SK-N-DZ (cell line): ENCODE results near the gene HDGF.

Experiments used
- DNase-seq: peaks from one replicate; pipeline ENCODE4 v3.0.0-alpha.2; 2015; ENCODE audit warnings: low spot score

The HDGF gene

DNA sequence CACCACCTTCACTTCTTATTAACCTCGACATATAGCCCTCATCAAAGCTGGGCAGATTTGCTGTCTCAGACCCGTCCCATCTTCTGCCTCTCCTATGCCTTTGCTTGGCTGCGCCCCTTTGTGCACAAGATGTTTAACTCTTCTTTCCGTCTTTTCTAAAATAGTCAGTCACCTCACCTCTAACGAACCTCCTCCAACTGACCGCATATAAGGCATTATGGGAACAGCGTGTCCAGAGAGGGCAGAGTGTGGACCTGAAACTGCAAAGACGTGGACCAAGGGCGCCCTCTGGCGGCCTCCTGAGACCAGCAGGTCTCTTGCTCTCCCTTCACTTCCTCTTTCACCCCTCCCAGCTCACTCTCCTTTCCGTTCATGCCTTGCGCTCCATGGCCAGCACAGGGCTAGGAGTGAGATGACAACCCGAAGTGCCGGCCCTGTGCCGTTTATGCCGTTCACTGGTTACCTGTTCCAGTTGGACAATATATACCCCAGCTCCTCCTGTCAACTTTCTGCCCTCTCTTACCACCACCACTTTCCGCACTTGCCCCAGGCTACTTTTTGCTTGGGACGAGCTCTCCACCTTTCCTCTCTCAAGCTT, 25.7 kb downstream of the HDGF start:
- DNase-seq = peak; percentile 90

GRCh38 chr1:156721535-156721934, 29.9 kb downstream of the HDGF start:
- no peak for DNase-seq

- DNase-seq = no peak
Measured at GRCh38 chr1:156721131-156721530, 30.3 kb downstream of the HDGF start.

GRCh38 chr1:156717351-156717750, 34.1 kb downstream of the HDGF start:
- DNase-seq = no peak

- DNase-seq = no peak
Measured at GRCh38 chr1:156714830-156715229, 36.6 kb downstream of the HDGF start.

- DNase-seq = no peak
Measured at GRCh38 chr1:156712626-156713025, 38.8 kb downstream of the HDGF start.

- peak; percentile 83 for DNase-seq
Measured at GRCh38 chr1:156711011-156711817, 40.3 kb downstream of the HDGF start.

DNA sequence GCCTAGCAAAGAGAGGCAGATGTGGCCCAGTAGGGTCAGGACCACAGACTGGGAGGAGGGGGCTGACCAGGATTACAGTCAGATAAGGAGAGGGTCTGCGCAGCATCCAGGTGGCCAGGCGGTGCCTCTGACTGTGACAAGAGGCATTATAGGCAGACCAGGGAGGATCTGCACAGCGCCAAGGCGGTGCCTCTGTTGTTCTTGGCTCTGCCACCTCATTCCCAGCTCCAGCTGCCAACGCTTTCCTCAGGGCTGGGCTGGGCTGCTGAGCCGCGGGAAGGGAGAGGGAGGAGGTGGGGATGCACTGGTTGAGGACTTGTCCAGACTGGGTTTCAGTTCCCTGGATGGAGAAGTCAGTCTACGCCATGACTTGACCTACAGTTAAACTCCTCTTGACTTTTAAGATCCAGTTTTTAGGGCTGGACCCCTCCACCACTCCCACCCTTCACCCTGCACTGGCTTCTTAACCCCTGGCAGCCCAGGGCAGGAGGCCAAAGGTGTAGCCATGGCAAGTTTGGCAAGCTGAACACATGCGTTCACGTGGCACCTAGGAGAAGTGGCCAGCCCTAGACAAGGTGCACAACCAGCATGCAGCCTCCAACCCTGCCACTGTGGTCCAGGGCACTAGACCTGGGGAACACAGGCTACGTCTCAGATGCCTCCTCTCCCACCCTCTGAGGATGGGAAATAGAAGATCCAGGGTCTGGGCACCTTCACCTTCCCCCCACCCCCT, 41.6 kb downstream of the HDGF start:
- DNase-seq = peak; percentile 71

- DNase-seq = no peak
Measured at GRCh38 chr1:156709031-156709430, 42.4 kb downstream of the HDGF start.

DNA sequence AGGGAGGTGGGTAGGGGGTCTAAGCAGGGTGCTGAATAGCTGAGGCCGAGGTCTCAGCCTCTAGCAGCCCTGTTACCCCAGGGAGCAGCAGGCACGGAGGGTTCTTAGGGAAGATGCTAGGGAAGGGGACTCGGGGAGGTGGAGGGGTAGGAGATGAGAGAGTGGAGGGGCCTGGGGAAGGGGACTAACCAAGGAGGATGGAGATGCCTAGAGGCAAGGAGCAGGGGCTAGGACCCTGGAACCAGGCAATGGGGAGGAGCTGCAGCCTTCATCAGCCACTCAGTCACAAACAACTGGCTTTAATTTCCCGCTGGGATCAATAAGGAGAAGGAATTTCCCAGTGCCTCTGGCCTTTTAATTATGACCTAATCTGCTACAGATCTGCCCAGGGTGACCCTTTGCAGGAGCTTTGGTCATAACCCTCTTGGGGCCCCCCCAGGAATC, 43.2 kb downstream of the HDGF start:
- no peak for DNase-seq

DNA sequence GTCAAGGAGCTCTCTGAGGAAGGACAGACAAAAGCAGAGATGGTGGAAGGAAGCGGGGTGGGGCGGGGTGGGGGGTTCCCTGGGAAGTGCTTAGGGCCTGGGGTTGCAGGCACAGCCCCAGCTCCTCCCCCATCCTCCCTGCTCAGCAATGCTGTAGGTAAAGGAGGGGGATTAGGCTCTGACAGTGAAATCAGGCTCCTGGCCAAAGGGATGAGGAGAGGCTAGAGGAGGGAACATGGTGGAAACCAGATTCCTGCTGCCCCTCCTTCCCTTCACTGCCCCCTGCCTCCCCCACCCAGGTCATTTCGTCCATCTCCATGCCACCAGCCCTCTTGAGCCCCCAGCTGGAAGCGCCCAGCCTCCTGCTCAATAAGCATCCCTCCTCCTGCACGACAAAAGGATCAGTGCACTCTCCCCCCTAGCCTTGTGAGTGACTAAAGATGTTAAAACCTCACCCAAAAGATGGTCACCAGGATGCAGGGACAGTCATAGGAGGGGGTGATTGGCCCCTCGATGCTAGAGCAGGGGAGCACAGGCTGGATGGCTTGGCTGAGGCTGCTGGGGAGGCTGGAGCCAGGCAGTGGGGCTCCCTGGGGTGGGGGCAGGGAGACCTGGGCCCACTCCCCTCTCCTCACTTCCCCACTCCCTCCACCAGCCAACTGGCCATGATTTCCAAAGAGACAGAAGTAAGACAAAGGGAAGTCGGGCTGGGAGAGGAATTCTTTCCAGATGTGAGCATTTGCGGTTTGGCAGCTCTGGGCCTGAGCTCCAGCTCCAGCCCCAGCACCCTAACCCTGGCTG, 43.9 kb downstream of the HDGF start:
- DNase-seq = no peak

- DNase-seq = no peak
Measured at GRCh38 chr1:156706657-156707416, 44.6 kb downstream of the HDGF start.

DNA sequence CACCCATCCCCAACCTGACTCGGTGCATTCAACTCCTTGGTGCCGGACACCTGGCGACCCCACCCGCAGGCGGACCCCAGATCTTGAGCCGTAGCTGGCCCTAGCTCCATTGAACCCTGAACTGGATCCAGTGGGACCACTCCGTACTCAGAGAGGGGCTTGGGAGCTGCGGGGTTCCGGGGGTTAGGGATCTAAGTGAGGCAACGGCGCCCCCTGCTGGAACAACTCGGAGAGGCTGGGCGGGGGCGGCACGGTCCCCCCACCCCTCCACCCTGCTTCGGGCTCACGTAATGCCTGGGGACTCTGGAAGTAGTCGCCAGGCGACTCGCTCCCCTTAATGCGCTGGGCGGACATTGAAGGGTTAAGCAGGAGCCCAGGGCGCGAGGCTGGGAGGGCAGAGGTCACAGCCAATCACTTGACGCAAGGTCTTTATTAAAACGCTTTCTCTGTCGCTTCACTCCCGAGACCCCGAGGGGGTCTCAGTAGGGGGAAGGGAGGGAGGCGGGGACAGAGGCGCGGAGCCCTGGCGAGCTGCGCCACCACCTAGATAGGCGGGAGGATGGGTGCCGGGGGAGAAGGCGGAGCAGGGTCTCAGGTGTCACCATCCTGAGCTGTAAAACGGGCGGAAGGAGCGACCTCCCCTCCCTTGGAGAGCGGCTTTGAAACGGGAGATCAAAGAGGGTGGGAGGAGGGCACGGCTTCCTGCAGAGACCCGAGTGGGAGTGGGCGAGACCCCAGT, 45.4 kb downstream of the HDGF start:
- DNase-seq = peak; percentile 91

- peak; percentile 66 for DNase-seq
Measured at GRCh38 chr1:156705321-156705917, 46.1 kb downstream of the HDGF start, which contains the start of gene CRABP2. CRABP2 (minus strand) TSS chr1:156705583; CDS start chr1:156705446, 137 bp downstream.

GRCh38 chr1:156704930-156705320, 46.5 kb downstream of the HDGF start:
- no peak for DNase-seq

DNA sequence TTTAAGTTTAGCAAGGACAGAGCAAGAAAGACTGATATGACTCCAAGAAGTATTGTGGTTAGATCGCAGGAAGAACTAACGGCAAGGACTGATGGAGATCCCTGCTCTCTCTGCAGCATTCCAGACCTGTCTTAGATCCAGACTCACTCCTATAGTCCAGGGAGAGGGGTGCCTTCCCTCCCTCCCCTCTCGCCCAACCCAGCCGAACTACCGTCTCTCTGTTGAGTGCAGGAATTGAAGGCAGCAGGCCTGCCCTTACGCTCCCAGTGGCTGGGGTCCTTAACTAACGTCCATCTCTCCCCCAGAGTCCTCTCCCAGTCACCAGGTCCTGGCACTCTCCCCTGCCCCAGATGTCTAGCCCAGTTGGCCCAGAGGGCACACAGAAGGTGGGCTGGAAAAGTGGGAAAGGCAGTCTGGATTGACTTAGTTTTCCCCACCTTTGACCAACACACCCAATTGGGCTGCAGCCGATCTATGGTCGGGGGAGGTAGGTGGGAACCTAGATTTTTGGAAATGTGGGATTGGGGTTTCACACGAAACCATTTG, 47.2 kb downstream of the HDGF start:
- no peak for DNase-seq

DNA sequence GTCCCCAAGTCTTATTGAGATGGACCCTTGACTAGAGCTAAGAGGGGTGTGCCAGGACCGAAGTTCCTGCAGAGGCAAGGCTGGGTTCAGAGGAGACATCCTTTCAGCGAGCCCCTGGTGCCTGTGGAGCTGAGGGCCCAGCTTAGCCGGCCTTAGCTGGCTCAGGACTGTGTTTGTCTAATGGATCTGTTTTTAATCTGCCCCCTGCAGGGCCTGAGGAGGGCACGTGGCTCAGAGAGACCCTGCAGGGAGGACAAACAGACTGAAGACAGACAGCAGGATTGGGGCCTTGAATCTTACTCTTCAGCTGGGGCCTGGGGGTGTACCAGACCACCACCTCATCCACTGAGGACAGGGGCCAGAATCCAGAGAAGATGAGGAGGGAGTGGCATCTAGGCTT, 47.7 kb downstream of the HDGF start:
- DNase-seq = no peak

GRCh38 chr1:156703336-156703735, 48.1 kb downstream of the HDGF start:
- no peak for DNase-seq

DNA sequence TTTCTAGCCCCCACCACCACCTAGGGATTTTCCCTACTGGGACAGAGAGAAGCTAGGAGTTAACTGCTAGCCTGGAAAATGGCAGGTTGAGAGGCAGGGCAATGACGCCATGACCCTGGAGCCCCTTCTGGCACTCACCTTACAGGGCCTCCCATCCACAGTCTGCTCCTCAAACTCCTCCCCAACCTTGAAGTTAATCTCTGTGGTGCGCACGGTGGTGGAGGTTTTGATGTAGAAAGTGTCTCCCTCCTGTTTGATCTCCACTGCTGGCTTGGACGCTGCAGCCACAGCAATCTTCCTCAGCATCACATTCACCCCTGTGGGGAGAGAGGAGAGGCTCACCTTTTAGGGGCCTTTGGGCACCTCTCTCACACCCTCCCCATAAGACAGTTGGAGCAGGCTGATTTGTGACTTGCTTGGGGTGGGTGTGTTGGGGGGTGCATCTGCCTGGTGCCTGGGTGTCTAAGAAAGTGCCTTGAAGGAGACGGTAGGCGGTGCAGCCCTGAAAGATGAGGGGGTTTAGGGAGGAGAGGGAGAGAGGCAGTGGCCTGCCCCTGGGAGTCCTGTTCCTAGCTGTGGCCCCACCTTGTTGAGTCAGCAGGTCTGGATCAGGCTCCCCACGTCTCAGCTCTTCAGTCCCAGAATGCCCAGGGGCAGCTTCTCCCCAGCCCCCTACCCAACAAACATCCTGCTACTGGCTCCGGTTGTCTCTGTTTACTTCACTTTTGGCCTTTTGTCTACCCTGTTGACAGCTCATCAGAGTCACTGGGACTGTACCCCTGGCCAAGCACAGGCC, 50.5 kb downstream of the HDGF start:
- no peak for DNase-seq
